DND-41 (cell line): ENCODE results near the gene USF2.
"Not testable (repeated sequence)": the region's sequence is repeated elsewhere in the genome, so short reads cannot be mapped to it uniquely, and the experiment has no call there.

Source experiments
- ATAC-seq: fragments of 200-7000 bp; cut with Tn5 transposase; 3 replicates; pipeline ENCODE4 v1.9.1; 2021; ENCODE audit warnings: low read depth; ENCODE audit not compliant: insufficient read depth
- DNase-seq: peaks from one replicate; pipeline ENCODE4 v3.0.0-alpha.2; 2020
- H2AFZ ChIP-seq: 2 replicates; pipeline ENCODE4 v1.6.0; 2012; ENCODE audit warnings: low read depth, low read length
- H3K27ac ChIP-seq: 2 replicates; pipeline ENCODE4 v1.5.1; 2012; ENCODE audit warnings: low read length, inconsistent platforms
- H3K27me3 ChIP-seq: fragments of 200-600 bp; sonication (generic); 2 replicates; pipeline ENCODE4 v1.6.0; 2012; ENCODE audit warnings: low read length, mild to moderate bottlenecking, inconsistent platforms; ENCODE audit not compliant: insufficient read depth, poor library complexity
- H3K36me3 ChIP-seq: 2 replicates; pipeline ENCODE4 v1.5.1; 2012; ENCODE audit warnings: low read length, inconsistent platforms; ENCODE audit not compliant: insufficient read depth
- H3K4me1 ChIP-seq: 2 replicates; pipeline ENCODE4 v1.5.1; 2012; ENCODE audit warnings: mild to moderate bottlenecking, low read length; ENCODE audit not compliant: insufficient read depth
- H3K4me2 ChIP-seq: 2 replicates; pipeline ENCODE4 v1.6.0; 2012; ENCODE audit warnings: mild to moderate bottlenecking, moderate library complexity, low read length, inconsistent platforms; ENCODE audit not compliant: insufficient read depth
- H3K4me3 ChIP-seq, 2 experiments: fragments of 200-600 bp in 1 of 2; shearing (Covaris generic) in 1 of 2; 2 replicates each; pipeline ENCODE4 v1.5.1; 2012 to 2016; ENCODE audit warnings: inconsistent platforms in 2 of 2, low read length in 2 of 2, mild to moderate bottlenecking in 2 of 2, low read depth in 1 of 2, moderate library complexity in 1 of 2
- H3K79me2 ChIP-seq: 2 replicates; pipeline ENCODE4 v1.6.0; 2012; ENCODE audit warnings: low read length, inconsistent platforms; ENCODE audit not compliant: insufficient read depth
- H3K9ac ChIP-seq: 2 replicates; pipeline ENCODE4 v1.6.0; 2012; ENCODE audit warnings: low read depth, mild to moderate bottlenecking, inconsistent platforms, low read length, moderate library complexity
- H3K9me3 ChIP-seq: 2 replicates; pipeline ENCODE4 v1.5.1; 2012; ENCODE audit warnings: low read length, moderate library complexity, mild to moderate bottlenecking, inconsistent platforms; ENCODE audit not compliant: insufficient read depth, severe bottlenecking
- H4K20me1 ChIP-seq: 2 replicates; pipeline ENCODE4 v1.6.0; 2012; ENCODE audit warnings: low read length; ENCODE audit not compliant: insufficient read depth
- EZH2 ChIP-seq: IDR thresholded peaks from 3 replicates; pipeline ENCODE4 v1.6.1; 2012; ENCODE audit warnings: borderline replicate concordance, low read depth, mild to moderate bottlenecking, moderate library complexity, low read length, inconsistent platforms; ENCODE audit not compliant: severe bottlenecking
- TF ChIP-seq, protein P1 (sequence below): IDR thresholded peaks from 2 replicates; pipeline ENCODE4 v1.5.1; 2012; ENCODE audit warnings: borderline replicate concordance, low read length, moderate library complexity, mild to moderate bottlenecking; ENCODE audit not compliant: poor library complexity, severe bottlenecking; ENCODE audit errors: extremely low read depth

Gene USF2, protein sequence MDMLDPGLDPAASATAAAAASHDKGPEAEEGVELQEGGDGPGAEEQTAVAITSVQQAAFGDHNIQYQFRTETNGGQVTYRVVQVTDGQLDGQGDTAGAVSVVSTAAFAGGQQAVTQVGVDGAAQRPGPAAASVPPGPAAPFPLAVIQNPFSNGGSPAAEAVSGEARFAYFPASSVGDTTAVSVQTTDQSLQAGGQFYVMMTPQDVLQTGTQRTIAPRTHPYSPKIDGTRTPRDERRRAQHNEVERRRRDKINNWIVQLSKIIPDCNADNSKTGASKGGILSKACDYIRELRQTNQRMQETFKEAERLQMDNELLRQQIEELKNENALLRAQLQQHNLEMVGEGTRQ

DNA sequence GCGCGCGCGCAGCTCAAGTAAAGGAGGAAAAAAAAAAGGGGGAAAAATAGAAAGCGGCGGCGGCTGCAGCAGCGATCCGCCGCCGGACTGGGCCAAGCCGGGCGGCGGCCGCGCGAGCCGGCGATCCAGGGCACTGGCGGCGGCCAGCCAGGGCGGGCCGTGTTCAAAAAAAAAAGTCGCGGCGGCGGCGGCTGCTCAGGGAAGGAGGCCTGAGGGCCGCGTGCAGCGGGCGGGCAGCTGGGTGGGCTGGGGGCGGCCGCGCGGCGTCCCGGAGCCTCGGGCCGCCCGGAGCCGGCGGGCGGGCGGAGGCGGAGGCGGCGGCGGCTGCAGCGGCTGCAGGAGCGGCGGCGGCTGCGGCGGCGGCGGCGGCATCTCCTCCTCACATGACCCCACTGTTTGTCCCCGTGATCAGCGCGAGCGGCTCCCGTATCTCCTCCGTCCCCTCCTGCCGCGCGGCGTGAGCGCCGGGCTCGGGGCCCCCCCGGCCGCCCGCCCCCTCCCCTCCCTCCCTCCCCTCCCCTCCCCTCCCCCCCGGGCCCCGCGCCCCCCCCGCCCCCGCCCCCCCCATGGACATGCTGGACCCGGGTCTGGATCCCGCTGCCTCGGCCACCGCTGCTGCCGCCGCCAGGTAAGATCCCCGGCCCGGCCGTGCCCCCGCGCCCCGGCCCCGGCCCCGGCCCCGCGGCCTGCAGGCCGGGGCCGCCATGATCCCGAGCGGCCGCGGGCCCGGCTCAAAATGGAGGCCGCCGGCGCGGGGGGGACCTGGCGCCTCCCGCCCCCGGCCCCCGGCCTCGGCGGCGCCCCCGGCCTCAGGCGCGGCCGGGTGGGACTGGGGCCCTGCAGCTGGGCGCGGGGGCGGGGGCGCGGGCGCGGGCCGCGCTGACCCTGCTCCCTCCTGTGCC is at the start of gene USF2:
USF2 (plus strand) TSS at position 427 of the 902 bp plus-strand sequence; CDS start at position 567, 140 bp downstream.
- peaks cover 49% of the 10 kb centered on the region for H3K36me3 ChIP-seq
- ATAC-seq, result peak; percentile 38

DNA sequence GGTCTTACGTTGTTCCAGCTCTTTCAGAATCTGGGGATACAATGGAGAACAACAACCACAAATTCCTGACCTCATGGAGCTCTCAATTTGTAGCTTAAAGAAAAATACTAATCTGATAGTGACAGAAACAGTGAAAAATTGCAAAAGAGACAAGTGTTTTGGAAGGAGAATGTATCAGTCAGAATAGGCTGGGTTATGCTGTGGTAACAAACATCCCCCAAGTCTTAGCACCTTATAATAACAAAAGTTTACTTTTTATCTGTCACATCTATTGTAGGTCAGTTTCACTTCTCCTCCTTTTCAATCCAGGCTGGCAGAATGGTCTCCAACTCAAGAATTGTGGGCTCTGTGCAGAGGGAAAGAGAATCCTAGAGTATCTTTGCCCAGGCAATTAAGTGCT is 49.8 kb upstream of the USF2 start:
- H3K4me1 ChIP-seq, result 0 out of 2 replicates have a peak, but pooled peaks cover 2% of the 10 kb centered on the region
- H3K27me3 ChIP-seq, result peaks cover 3% of the 10 kb centered on the region
- H3K79me2 ChIP-seq, result no peaks in the 10 kb centered on the region
- no peak overlapping the region for H3K27ac ChIP-seq
- ATAC-seq (no peak), DNase-seq (no peak)
- TF ChIP-seq, protein P1, sequence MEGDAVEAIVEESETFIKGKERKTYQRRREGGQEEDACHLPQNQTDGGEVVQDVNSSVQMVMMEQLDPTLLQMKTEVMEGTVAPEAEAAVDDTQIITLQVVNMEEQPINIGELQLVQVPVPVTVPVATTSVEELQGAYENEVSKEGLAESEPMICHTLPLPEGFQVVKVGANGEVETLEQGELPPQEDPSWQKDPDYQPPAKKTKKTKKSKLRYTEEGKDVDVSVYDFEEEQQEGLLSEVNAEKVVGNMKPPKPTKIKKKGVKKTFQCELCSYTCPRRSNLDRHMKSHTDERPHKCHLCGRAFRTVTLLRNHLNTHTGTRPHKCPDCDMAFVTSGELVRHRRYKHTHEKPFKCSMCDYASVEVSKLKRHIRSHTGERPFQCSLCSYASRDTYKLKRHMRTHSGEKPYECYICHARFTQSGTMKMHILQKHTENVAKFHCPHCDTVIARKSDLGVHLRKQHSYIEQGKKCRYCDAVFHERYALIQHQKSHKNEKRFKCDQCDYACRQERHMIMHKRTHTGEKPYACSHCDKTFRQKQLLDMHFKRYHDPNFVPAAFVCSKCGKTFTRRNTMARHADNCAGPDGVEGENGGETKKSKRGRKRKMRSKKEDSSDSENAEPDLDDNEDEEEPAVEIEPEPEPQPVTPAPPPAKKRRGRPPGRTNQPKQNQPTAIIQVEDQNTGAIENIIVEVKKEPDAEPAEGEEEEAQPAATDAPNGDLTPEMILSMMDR, result no peak
- no peak overlapping the region for H3K4me3 ChIP-seq
- H3K4me2 ChIP-seq, result no peak overlapping the region
- no peak overlapping the region for H2AFZ ChIP-seq
- no peaks in the 10 kb centered on the region for H3K36me3 ChIP-seq
- H3K9me3 ChIP-seq, result no peaks in the 10 kb centered on the region
- peaks cover 2% of the 10 kb centered on the region; the same call in 1 of the 2 replicates for H4K20me1 ChIP-seq
- no peak overlapping the region for H3K9ac ChIP-seq

More for the DNA sequence above, at the start of gene USF2:
- Histone ChIP-seq H3K4me1 (peaks cover 32% of the 10 kb centered on the region), H3K79me2 (peaks cover 42% of the 10 kb centered on the region), H3K9me3 (no peaks in the 10 kb centered on the region), H3K4me2 (peak within 1 kb of the TSS; percentile 91), H3K4me3 (peak within 1 kb of the TSS; percentile 87 to 91), H3K27me3 (no peaks in the 10 kb centered on the region), H3K27ac (peak within 1 kb of the TSS; percentile 93), H3K9ac (peak within 1 kb of the TSS; percentile 92), H4K20me1 (peaks cover 30% of the 10 kb centered on the region), H2AFZ (peak within 1 kb of the TSS; percentile 83)
- peak; percentile 75 for DNase-seq
- no peak for TF ChIP-seq EZH2
- TF ChIP-seq, protein P1, result no peak

DNA sequence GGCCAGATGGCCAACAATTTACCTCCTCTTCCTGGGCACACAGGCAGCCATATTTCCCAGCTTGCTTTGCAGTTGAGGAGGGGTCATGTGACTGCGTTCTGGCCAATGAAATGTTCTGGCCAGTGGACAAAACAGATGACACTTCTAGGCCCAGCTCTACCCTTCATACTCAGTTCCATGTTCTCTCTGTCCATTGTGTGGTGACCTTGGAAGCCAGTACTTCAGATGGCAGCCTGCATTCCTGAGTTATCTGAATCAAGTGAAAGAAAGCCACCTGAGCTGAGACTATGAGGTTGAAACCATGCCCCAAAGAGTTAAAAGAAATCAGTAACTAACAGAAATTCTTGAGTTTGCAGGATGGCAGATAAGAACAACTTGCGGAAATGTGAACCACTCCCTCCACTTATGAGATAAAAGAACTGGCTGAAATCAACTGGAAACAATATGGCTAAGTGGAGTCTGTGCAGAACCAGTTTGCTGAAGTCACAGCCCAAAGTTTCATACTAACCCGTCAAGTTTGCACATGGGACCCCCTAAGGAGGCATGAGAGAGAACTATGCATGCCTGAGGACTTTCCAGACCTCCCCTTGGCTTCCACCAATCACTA is 48.3 kb upstream of the USF2 start:
- no peak overlapping the region for H2AFZ ChIP-seq
- no peak for ATAC-seq
- H4K20me1 ChIP-seq, result no peaks in the 10 kb centered on the region
- TF ChIP-seq, protein P1, result no peak
- TF ChIP-seq EZH2, result no peak
- DNase-seq, result no peak
- H3K9ac ChIP-seq, result no peak overlapping the region
- no peak overlapping the region for H3K4me2 ChIP-seq
- H3K36me3 ChIP-seq, result no peaks in the 10 kb centered on the region
- H3K27me3 ChIP-seq, result peaks cover 3% of the 10 kb centered on the region
- no peaks in the 10 kb centered on the region for H3K4me1 ChIP-seq
- no peak overlapping the region for H3K27ac ChIP-seq
- no peaks in the 10 kb centered on the region for H3K79me2 ChIP-seq
- H3K9me3 ChIP-seq, result no peaks in the 10 kb centered on the region
- no peak overlapping the region for H3K4me3 ChIP-seq

GRCh38 chr19:35220973-35221590 is 47.7 kb upstream of the USF2 start:
- not testable (repeated sequence) for H3K27me3 ChIP-seq, H3K27ac ChIP-seq, H2AFZ ChIP-seq, H3K79me2 ChIP-seq, H3K4me1 ChIP-seq, H3K9ac ChIP-seq, H3K4me2 ChIP-seq, DNase-seq, H3K4me3 ChIP-seq, H3K9me3 ChIP-seq, H3K36me3 ChIP-seq, ATAC-seq, H4K20me1 ChIP-seq
